Inferior parietal cortex (tissue), 1 donor: ENCODE measurements around the gene NEDD9.

ENCODE experiments used
- DNase-seq: peaks from one replicate; pipeline ENCODE4 v3.0.0-alpha.2; 2016; ENCODE audit errors: extremely low spot score

NEDD9 gene

GRCh38 chr6:11232193-11232769 is at the start of gene NEDD9:
Gene NEDD9 (minus strand): TSS chr6:11232668. CDS start chr6:11232515, 153 bp downstream.
- peak; percentile 89 for DNase-seq

- DNase-seq, result no peak
Measured at GRCh38 chr6:11282245-11282644, 49.8 kb upstream of the NEDD9 start.

- DNase-seq, result no peak
Measured at GRCh38 chr6:11280394-11280793, 47.9 kb upstream of the NEDD9 start.

GRCh38 chr6:11279284-11279689 is 46.8 kb upstream of the NEDD9 start:
- no peak for DNase-seq

GRCh38 chr6:11278207-11278559 is 45.7 kb upstream of the NEDD9 start:
- no peak for DNase-seq

- no peak for DNase-seq
Measured at GRCh38 chr6:11277275-11278206, 45.1 kb upstream of the NEDD9 start.

GRCh38 chr6:11276911-11277274 is 44.4 kb upstream of the NEDD9 start:
- DNase-seq, result no peak

- DNase-seq, result no peak
Measured at GRCh38 chr6:11276228-11276627, 43.8 kb upstream of the NEDD9 start.

GRCh38 chr6:11275598-11275997 is 43.1 kb upstream of the NEDD9 start:
- DNase-seq, result no peak

GRCh38 chr6:11273406-11274065 is 41.1 kb upstream of the NEDD9 start:
- DNase-seq, result no peak

GRCh38 chr6:11272491-11273192 is 40.2 kb upstream of the NEDD9 start:
- no peak for DNase-seq

- no peak for DNase-seq
Measured at GRCh38 chr6:11271228-11272020, 39.0 kb upstream of the NEDD9 start.

GRCh38 chr6:11270030-11271027 is 37.9 kb upstream of the NEDD9 start:
- DNase-seq, result no peak

GRCh38 chr6:11268978-11269377 is 36.5 kb upstream of the NEDD9 start:
- no peak for DNase-seq

- DNase-seq, result no peak
Measured at GRCh38 chr6:11266926-11267325, 34.5 kb upstream of the NEDD9 start.

GRCh38 chr6:11265932-11266331 is 33.5 kb upstream of the NEDD9 start:
- no peak for DNase-seq

- no peak for DNase-seq
Measured at GRCh38 chr6:11264100-11264499, 31.6 kb upstream of the NEDD9 start.

GRCh38 chr6:11263291-11263775 is 30.9 kb upstream of the NEDD9 start:
- DNase-seq, result no peak

- peak; percentile 57 for DNase-seq
Measured at GRCh38 chr6:11262242-11262641, 29.8 kb upstream of the NEDD9 start.
